Activated T-cell treated with anti-CD3 and anti-CD28 coated beads for 48 hours (primary cell): Measurements from ENCODE around the gene MLIP.

Experiments
- DNase-seq: peaks from one replicate; pipeline ENCODE4 v3.0.0-alpha.2; 2020; ENCODE audit warnings: low read depth

Gene MLIP

DNA sequence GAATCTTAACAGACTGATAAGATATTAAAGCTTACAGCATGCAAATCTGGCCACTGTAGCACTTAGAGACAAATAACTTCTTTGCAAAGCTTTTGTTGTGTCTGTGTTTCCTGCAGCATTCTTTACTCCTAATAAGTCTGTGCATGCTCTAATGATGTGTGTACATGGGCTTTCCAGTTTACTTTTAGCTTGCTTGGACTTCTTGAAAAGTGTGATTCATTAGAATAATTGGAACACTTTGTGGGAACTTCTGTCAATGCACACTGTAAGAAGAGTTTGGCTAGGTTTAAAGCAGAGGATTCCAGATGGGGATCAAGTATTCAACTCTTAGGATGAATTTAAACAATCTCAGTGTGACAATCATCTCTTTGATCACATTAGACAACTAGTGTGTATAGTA, 174.9 kb downstream of the MLIP start:
- no peak for DNase-seq

- DNase-seq, result no peak
Measured at GRCh38 chr6:54288474-54288873, 177.2 kb downstream of the MLIP start.

DNA sequence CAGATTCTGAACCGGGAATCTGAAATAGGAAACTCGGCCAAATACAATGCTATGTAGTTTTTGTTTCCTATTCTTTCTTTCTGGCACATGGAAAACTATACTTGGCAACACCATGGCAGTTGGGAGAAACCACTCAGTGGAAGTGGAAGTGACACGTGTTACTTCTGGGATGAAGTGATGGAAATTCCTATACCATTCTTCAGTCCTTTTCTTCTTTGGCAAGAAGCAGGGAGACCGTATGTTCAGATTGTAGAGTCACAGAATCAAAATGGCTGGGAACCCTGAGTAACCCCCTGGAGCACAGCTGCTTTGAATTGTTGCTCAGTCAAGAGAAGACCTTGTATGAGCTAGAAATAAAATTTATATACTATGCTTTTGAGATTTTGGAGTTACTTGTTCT, 178.2 kb downstream of the MLIP start:
- DNase-seq, result no peak

GRCh38 chr6:54291146-54291545, 179.9 kb downstream of the MLIP start:
- no peak for DNase-seq

GRCh38 chr6:54291738-54292137, 180.5 kb downstream of the MLIP start:
- no peak for DNase-seq

GRCh38 chr6:54294965-54295532, 183.8 kb downstream of the MLIP start:
- no peak for DNase-seq

DNA sequence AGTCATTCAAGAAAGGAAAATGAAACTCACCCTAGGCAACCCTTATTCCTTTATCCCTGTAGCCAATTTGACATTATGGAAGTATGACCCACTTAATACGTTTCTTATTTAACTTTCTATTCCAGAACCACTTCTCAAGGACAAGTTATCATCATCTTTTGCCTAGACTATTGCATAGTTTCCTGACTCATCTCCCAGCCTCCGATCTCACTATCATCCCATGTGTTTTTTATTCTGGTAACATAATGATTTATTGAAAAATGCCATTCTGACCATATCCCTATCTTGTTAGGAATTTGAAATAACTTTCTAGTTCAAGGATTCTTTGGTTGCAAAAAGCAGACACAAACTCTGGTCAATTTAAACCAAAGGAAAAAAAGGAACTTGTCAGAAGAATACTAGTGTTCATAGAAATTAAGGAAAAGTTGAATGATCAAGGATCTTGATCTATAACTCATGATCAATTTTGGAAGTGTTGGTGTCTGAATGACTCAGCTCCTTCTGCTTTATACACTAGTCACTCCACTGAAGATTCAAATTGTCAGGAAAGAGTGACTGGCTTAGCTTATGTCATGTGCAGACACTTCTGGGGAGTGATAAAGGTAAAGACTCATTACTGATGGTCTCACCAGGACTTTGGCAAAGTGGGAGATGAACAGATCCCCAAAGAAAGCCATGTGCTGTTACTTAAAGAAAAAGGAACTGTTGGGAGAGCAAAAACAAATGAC, 188.5 kb downstream of the MLIP start:
- no peak for DNase-seq

DNA sequence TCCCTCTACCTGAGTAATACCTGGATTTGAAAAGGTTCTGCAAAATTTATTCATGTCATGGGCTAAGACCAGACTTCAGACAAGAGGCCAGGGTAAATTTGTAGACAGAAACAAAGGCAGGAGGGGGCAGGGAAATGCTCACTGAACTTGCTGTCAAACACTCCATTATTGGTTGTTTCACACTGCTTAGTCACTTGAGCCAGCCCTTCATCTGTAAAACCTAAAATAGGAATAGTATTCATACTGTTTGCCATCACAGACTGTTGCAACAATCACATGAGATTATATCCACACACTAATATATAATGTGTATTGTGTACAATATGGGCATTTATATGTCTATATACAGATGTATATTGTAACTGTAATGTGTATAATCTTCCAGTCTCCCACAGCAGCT, 190.5 kb downstream of the MLIP start:
- no peak for DNase-seq

DNA sequence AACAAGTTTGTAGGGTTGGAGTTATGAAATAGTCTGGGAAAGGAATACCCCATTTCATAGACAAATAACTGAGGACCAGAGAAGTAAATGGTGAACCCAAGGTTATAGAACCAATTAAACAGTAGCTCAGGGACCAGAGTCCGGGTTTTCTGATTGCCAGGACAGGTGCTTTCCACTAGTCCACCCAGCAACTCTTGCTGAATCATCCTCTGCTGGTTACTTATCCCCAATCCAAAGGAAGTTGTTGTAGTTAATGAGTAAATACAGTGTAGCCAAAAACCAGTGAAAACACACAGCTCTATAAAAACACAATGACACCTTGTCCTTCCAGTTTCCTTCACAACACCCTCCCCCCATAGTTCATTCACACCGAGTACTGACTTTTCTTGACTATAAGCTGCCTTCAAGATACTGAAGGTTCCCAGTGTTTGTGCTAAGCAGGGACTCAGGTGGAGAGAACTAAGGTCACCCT, 196.2 kb downstream of the MLIP start:
- DNase-seq, result no peak

DNA sequence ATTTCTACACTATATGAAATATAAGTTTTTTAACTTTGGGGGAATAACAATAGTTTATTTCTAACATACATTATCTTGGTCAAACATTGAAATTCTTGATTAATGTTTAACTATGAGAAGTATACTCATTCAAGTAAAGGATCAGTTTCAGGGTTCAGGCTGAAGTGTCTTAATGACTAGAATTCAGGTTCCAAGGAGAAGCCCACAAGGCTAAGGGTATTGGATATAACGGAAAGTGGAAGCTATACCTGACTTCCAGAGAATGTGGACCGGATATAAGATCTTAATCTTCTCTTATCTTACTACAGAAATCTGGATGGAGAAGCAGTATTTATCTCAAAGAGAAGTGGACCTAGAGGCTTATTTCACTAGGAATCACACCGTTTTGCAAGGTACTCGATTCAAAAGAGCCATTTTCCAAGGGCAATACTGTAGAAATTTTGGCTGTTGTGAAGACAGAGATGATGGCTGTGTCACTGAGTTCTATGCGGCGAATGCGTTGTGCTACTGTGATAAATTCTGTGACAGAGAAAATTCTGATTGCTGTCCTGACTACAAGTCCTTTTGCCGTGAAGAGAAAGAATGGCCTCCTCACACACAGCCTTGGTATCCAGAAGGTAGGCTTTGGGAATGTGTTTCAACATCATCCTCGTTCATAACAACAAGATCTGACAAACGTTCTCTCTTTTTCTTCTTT, 197.2 kb downstream of the MLIP start, which contains the start of gene TINAG:
TSS of gene TINAG (plus strand) at position 153 of the 697 bp plus-strand sequence. CDS start at position 263, 110 bp downstream.
- no peak for DNase-seq

DNA sequence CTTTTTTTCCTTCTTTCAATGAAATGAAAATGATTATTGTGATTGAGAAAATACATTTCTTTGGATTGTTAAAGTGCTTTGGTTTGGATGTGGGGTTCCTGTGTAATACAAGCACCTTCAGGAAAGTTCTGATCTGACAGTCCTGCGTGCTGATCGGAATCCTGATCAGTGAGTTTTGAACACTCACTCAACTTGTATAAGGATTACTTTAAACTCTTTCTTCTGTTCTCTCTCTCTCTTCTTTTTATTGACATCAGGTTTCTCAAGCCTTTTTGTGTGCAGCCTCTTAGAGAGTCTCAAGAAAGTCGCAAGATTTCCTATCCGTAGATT, 197.7 kb downstream of the MLIP start:
- no peak for DNase-seq

- DNase-seq, result no peak
Measured at GRCh38 chr6:54310377-54311152, 199.3 kb downstream of the MLIP start.

DNA sequence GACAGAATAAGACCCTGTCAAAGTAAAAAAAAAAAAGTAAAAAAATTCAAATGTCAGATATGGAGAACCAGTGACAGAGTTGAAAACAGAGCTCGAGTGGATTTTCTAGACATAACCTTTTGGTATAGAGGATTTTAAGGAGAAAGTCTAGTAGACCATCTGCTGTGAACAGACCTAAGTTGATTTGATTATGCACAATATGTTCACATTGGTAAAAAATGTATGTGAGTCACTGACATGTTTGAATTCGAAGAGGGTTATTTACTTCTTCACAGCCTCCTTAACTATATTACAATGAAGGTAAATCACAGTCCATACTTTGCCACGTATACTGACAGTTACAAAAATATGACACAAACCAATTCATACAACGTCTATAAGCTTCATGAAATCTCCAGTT, 204.4 kb downstream of the MLIP start:
- DNase-seq, result no peak
